HG02571 (cell line): ENCODE data around the gene TCTA.
A peak's percentile ranks its signal among the peaks of the same experiment; 100 is the strongest.

Experiments used
- ATAC-seq: cut with Tn5 transposase; IDR thresholded peaks from one replicate; pipeline ENCODE4 v1.9.1; 2021; ENCODE audit warnings: mild to moderate bottlenecking, moderate library complexity; ENCODE audit not compliant: unreplicated experiment

Gene TCTA

DNA sequence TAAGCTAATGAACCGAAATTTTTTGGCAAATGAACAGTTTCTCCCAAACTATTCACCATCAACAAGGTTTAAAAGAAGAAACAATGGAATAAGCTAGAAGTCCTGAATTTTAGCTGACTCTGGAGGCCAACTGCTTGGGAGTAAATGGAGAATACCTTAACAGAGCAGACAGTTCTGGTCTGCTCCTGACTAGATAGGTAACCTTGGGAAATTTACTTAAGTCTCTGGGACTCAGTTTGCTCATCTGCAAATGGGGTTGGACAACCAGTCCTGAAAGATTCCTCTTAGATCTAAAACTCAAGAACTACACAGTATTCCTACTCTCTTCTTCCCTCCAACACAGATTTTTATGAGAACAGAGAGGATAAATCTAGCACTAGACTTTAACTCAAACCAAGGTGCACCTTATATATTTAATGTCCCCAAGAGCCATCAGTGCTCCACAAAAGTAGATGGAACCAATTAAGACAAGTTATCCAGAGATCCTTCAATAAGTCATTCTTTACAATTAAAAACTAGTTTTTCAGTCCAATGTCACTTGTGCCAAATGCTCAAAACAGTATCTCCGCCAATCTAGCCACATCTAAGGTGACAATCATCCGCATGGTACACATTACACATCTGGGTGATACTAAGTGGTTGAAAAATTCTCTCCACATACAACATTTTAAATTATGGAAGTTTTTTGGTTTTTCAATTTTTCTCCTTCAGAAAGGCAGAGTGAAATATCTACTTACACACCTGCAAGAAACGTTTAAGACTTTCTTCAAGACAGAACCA is 2.0 kb upstream of the TCTA start:
- ATAC-seq: no peak

- ATAC-seq: no peak
Measured at GRCh38 chr3:49410846-49411534, 1.2 kb upstream of the TCTA start.

DNA sequence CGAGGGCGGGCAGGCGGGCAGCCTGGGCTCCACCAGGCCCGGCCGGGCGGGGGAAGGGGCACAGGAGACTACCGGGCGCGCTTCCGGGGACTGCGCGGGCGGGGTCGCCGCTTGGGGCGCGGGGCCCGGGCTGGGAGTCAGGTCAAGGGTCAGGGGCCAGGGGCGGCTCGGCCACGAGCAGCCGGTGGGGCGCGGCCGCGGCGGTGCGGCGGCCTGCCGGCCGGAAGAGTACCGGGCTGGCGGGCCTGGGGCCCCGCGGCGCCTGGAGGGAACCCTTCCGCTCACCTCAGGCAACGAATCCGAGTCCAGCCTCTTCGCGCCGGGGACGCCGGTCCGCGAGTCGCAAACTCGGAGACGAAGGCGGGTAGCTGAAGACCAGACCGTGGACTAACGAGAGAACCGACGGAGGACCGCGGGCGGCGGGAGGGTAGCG is 672 bp upstream of the TCTA start:
- peak; percentile 26 for ATAC-seq

GRCh38 chr3:49412632-49413337 is 562 bp downstream of the TCTA start:
- no peak for ATAC-seq

- no peak for ATAC-seq
Measured at GRCh38 chr3:49413338-49413734, 1.1 kb downstream of the TCTA start.

GRCh38 chr3:49414753-49415152 is 2.5 kb downstream of the TCTA start:
- ATAC-seq: no peak

GRCh38 chr3:49415931-49416601 is 3.8 kb downstream of the TCTA start:
- ATAC-seq: no peak

GRCh38 chr3:49416867-49417266 is 4.6 kb downstream of the TCTA start:
- ATAC-seq: no peak

- ATAC-seq: no peak
Measured at GRCh38 chr3:49417516-49418120, 5.4 kb downstream of the TCTA start.

GRCh38 chr3:49421890-49422378 is 9.7 kb downstream of the TCTA start:
- no peak for ATAC-seq

DNA sequence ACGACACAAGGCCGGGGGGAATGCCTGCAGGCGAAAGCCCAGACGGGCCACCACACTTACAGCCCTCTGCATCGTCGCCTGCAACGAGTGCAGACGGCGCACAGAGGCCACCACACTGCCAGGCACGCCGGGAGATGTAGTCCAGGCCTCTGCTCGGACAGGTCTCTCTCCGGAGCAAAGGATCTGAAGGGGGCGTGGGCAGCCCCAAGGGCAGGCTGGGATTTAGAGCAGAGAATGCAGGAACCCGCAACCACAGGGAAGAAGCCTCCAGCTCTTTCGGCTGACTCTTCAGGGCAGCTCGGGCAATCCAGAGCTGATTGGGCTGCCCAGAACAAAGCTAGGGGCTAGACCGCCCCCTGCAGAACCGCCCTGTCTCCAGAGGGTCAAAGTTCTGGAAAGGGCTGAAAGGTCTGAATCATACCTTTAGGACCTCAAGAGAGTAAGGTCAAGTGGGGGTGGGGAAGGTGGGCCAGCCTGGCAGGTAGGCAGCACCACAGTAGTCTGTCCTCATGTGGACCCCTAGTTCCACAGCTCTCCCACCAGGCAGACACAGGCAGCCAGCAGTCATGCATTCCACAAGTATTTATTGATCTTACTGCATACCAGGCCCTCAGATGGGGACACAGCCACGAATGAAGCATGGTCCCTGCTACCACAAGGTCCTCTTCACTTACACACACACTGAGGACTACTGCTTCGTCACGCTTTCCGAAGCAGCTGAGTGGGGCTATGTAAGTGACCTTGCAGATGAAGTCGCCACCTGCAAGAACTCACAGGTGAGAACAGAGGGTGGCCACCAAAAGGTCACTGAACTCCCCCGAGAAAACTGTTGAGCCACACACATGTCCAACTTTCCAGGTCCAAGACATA is 10.4 kb downstream of the TCTA start, which contains the start of gene AMT:
Gene AMT (minus strand): TSS at position 95 of the 870 bp plus-strand sequence. CDS start 23 bp downstream, at position 72.
- ATAC-seq: no peak

DNA sequence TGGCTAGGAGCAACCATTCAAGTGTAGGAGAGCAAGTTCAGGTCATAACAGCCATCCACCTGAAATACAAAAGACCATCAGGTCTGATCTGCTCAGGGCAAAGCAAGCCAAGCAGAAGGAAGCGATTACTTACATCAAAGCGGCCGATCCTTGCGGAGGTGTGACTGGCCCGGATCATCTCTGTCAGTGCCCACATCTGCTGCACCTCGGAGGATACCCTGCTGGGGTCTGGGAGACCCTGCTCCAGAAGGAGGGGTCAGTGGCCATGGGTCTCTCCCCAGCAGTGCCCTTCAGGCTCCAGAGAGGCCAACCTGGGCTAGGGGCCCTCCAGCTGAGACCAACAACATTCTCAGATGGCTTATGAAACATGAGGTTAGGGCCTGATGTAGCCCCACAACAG is 12.6 kb downstream of the TCTA start:
- no peak for ATAC-seq

GRCh38 chr3:49427586-49427985 is 15.4 kb downstream of the TCTA start:
- no peak for ATAC-seq

GRCh38 chr3:49428752-49429080 is 16.5 kb downstream of the TCTA start:
- ATAC-seq: no peak

GRCh38 chr3:49434731-49435130 is 22.5 kb downstream of the TCTA start:
- ATAC-seq: no peak

GRCh38 chr3:49445391-49445790 is 33.2 kb downstream of the TCTA start:
- no peak for ATAC-seq

DNA sequence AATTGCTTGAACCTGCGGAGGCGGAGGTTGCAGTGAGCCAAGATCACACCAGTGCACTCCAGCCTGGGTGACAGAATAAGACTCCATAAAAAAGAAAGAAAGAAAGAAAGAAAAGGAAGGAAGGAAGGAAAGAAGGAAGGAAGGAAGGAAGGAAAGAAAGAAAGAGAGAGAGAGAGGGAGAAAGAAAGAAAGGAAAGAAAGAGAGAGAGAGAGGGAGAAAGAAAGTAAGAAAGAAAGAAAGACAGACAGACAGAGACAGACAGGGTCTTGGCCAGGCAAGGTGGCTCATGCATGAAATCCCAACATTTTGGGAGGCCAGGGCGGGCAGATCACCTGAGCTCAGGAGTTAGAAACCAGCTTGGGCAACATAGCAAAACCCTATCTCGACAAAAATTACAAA is 41.4 kb downstream of the TCTA start:
- no peak for ATAC-seq

DNA sequence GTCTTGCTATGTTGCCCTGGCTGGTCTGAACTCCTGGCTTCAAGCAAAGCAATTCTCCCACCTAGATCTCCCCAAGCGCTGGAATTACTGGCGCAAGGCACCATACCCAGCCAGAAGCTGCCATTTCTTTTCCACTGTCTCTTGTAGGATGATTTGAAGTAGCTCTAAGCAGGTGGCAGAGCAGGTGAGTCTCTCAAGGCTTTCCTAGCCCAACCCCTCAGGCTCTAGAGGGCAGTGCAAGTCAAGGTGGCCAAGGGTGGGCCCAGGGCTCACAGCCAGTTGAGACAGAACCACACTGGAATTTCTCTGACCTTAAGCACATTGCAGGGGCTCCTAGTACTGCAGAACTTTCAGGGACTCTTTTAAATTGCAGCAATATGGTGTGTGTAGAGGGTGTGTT is 42.2 kb downstream of the TCTA start:
- no peak for ATAC-seq

- no peak for ATAC-seq
Measured at GRCh38 chr3:49454898-49455681, 42.9 kb downstream of the TCTA start.
